Activated T-cell treated with anti-CD3 and anti-CD28 coated beads, Interleukin-2, amount 50 U/mL, for 1 hour (primary cell): ENCODE measurements around the gene DLG2.
"Not testable (repeated sequence)": the region's sequence is repeated elsewhere in the genome, so short reads cannot be mapped to it uniquely, and the experiment has no call there.

Experiments
- DNase-seq: peaks from one replicate; pipeline ENCODE4 v3.0.0-alpha.2; 2020

Gene DLG2

DNA sequence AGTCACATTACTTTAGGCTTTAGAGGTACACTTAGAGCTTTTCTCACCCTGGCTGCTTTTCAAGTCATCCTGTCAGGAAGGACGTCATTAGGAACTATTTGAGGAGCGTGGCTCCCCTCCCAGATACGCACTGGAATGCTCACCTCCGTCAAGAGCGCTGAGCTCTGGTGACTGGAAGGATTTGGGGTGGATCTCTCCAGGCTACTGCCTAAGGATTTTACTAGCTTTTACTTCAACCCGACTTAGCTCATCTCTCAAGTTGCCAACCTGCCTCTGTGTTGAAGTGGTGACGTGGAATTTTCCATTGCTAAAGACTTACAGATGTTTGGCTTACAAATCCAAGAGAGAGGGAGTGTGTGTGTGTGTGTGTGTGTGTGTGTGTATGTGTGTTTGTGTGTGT, 1985.6 kb downstream of the DLG2 start:
- no peak for DNase-seq

DNA sequence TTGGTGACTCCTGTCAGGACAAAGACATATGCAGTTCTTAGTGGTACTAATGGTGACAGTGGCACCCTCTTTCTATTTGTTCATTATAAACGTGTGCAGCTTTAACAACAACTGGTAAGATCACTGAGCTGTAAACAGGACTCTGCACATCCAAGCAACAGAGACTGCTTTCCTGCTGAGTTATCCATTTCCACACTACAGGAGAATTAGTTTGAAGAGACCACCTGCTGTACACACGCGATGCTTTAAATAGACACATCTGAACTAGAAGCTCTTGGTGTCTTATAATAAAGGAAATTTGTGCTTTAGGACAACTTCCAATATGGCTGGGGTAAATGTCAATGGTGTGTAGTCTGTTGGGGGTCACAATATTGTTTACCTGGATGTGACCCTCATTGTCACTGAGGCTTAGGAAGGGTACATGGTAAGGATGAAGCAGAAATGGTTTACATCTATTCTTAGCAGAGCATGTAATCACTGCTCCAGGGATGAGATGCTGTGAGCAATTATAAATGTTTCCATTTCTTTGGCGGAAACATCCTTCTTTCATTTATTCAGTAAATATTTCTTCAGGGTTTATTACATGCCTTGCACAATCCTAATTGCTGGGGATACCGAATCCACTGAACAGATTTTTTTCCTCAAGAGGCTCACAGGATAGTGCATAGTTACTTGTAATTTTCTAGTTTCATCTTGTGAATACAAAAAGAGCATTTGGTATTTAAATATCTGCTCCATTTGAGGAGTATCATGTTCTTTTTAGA, 1987.0 kb downstream of the DLG2 start:
- DNase-seq, result no peak

DNA sequence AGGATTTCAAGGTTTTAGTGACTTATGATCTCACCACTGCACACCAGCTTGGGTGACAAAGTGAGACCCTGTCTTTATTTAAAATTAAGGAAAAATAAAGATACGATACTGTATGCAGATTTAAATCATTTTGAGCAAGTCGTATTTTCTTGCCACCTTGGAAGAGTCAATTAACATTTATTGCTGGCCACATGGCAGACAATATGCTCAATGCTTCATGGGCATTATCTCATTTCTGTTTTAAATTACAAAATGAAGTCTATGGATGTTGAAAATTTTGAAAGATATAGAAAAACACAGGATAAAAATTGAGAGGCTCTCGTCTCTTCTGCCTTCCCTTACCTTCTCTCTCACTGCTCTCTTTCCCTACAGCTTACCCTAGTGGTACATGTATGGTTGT, 1992.0 kb downstream of the DLG2 start:
- DNase-seq, result no peak

DNA sequence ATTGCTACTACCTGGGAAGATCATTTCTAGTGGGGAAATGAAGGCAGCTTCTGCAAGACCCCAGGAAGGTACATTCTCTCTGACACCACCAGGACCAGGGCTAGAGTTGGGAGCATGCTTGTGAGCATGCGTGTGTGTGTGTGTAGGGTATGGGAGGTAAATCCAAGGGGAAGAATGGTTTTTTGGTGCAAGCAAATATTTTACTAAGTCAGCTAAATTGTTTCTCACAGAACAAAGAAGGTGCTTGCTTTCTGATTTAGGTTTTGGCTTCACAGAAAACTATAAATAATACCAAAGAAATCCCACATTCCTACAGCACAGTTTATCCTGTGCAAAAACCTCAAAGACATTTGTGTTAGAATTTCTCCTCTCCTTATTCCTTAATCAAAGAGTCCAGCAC, 1996.9 kb downstream of the DLG2 start:
- DNase-seq, result no peak

DNA sequence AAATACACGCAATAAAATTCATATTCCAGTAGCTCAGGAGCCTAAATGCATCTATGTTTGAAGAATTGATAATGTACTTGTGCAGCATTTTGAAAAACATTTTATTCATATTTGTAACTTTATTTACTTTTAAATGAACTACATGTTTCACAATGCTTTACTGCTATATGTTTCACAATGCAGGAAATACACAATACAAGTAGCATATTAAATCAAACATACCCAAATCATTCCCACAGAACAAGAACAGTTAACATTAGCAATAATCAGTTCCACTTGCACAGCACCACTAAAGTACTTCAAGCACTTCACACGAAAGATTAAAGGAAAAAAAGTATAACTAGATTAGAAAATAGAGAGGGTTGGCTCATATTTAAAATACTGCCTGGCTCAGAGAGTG, 1997.4 kb downstream of the DLG2 start:
- no peak for DNase-seq

DNA sequence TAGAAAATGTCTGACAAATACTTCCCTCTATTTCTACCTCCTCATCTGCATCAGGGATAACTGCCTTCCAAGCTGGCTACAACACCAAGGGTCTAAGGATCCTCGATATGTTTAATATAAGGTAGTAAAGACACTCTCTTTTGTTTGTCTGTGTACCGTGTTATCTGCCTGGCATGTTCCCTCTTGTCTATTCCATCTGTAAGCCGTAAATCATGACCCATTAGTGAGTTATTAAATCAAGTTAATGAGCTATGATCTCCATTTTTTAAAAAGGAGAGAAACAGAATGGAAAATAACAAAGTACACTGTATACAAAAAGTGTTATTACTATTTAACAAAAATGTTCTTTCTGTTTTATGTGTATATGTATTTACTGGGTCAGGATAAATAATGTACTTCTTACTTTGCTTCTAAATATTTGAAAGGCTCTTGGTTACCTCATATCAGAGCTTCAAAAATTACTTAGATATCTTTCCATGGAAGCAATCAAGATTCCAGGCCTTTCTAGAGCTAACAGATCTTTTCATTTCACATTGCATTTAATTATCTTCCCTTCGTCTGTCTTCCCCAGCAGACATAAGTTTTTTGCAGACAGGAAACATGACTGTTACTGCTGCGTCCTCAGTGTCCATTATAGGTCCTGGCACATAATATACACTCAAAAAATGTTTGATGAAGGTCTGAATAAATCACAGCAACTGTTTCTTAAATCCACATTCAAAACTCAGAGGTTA, 1998.4 kb downstream of the DLG2 start:
- no peak for DNase-seq

DNA sequence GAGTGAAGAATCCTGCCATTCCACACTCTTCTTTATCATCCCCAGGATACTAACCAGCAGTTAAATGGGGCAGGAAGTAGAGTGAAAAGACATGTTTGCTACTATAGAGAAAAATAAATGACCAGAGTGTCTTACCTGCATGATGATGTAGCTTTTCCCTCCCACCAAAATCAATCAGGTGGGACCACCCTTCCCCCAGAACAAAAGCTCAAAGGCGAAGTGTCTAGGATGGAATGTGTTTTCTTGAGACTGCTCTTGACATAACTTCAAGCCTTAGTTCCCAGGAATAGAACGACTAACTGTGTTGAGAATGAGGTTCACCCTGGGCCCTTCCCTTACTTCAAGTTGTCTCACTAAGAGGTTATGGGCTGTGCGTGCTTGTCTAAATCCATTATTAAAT, 2001.8 kb downstream of the DLG2 start:
- no peak for DNase-seq

DNA sequence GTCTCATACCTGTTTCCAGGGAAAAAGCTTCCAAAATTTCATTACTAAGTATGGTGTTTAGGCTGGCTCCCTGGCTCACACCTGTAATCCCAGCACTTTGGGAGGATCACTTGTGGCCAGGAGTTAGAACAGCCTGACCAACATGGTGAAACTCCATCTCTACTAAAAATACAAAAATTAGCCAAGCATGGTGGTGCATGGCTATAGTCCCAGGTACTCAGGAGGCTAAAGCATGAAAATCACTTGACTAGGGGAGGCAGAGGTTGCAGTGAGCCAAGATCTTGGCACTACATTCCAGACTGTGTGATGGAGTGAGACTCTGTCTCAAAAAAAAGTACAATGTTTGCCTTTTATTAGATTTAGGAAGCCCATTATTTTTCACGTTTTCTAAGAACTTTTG, 2009.5 kb downstream of the DLG2 start:
- DNase-seq, result no peak

DNA sequence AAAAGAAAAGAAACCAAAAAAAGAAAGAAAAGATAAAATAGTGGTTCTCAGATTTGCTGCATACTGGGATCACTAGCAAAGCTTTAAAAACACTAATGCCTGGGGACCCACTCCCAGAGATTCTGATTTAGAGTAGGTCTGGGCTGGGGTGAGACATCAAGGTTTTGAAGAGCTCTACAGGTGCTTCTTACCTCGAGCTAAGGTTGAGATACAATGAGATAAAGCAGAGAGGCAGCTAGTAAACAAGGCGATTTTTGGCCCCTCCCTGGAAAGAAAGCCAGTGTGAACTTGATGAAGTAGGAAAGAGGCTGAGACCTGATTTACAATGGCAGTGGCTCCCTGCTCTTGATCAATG, 2013.4 kb downstream of the DLG2 start:
- no peak for DNase-seq

DNA sequence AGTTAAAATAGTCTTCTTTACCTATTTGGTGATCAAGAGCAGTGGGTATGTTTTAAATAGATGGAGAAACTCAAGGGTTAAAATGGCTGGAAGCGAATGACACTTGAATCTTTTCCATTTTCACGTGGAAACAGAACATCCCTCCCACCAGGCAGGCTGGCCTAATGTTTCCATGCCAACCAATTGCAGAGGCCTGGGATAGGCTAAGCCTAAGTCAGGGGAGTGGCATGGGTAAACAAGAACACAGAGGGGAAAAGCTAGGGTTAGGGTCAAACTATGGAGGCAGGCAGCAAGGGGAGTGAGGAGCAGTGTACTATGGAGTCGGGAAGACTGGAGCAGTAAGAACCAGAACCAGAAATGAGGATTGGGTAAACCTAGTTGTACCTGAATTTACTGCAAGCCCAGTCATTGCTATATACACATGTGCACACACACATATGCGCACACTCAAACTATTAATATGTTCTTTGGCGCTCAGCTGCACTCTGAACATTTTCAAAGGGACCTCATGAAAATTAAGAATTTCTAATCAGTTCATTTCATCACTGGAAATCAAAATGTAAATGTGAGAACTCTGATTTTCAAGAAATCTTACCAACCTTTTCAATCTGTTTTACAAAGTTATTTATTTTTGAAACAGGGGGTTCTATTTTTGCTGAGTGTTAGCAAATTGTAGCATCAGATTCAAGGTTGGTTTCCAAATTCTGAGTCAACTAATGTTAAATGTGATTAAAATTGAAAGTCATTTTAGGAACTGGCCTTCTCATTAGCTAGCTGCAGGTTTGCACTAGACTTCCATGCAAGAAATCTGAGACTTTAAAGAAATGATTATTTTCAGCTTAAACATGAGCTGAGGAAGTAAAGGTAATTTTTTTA, 2014.0 kb downstream of the DLG2 start:
- no peak for DNase-seq

DNA sequence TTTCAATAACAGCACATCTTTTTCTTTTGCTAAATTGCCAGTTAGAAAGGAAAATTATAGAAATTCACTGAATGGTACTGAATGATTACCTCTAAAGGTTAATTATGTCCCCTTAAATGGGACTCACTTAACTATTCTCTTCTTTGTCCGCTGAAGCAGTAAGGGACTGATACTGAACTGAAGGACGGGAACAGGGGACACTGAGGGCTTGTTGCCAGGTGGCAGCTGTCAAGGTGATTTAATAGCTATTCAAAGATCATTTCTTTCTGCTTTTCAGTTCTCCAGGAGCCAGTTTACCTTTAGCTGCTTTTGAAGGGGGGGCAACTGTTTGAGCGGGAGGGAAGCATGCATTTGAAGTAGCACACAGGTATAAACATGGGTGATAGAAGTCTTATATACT, 2015.5 kb downstream of the DLG2 start:
- DNase-seq, result no peak

DNA sequence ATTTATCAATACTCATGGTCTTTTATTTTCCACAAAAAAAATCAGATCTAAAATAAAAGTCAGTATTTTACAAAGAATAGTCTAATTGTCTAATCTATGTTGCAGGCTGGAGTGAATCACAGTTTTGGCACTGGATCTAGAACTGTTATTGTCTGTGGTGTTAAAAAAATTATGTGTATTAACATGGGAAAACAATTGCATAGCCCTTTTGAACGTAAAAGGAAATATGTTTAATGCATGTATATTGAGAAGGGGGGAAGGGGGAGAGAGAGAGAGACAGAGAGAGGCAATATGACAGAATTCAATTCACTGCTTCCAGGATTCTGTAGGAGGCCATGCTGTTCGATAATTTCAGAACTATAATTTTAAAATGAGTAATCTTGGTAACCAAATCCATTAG, 2016.1 kb downstream of the DLG2 start:
- DNase-seq, result no peak

DNA sequence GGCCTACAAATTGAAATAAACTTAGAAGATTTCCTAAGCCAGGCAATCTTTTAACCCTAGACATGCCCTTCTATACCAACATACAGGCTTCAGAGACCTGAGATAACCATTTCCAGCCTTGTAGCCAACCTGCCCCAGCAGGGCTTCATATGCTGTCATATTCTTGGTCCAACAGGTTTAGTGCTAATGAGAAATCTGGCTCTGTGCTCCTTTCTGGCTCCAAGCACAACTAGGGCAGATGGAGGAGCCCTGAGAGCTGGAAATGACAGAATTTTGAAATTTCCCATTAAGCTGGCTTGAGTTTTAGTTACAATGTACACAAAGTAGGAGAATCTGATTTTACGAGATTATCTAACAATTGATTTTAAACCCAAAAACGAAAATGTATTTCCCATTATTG, 2018.0 kb downstream of the DLG2 start:
- DNase-seq, result no peak

DNA sequence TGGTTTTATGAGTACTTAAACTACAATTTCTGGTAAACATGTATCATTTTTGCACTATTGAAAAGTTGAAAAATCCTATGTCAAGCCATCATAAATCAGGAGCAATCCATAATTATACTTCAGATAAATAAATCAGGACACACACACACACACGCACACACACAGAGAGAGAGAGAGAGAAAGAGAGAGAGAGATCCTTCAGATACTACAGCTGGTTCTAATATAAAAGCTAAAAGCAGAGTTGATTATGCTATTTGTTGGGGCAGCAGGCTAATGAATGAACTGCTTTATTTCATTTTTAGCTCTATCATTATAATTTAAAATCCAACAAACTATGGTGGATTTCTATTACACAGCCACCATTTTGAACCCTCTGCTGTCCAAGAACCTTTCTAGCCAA, 2018.6 kb downstream of the DLG2 start:
- no peak for DNase-seq

DNA sequence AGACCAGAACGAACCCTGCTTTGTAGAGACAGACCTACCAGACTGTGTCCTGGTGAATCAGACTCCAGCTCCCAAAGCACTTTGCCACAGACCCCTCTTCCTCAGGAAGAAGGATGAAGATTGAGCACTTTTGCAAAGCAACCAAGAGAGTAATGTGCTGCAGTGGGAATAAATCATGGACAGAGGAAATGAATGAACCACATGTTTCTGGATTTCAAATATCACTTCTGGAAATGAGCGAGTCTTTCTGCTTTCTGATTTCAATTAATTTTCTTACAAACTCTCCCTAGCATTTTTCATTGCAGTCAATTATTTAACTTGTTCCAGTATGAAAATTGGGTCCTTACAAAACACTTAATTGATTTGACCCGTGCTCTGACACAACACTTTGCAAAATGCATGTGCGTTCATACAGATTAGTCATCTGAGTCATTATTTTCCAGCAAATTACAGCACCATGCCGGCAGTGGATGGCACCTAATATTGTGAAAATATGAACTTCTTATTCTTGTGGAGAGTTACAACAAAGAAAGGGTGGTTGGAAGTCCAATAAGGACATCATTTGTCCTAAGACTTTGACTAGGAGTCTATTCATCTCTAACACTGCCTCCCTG, 2025.1 kb downstream of the DLG2 start:
- DNase-seq, result no peak

DNA sequence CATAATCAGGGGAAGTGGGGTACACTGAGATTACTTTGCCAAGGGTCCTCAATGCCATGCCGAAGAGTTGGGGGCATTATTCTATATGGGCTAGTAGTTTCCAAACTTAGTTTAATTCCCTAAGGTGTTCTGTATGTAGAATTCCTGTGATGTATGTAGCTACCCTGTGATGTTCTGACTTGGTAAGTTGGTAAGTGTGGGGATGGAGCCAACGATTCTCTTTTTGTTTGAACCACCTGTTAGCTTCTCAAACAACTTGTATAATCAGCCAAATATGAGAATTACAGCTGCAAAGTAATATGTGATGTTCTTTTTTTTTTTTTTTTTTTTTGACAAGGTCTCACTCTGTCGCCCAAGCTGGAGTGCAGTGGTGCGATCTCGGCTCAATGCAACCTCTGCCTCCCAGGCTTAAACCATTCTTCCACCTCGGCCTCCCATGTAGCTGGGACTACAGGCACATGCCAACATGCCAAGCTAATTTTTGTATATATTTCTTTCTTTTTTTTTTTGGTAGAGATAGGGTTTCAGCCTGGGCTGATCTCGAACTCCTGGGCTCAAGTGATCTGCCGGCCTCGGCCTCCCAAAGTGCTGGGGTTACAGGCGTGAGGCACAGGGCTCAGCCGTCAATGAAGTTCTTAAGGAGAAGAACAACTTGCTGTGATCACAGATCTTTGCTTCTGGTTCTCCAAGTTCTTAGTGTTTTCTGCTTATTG, 2025.8 kb downstream of the DLG2 start:
- no peak for DNase-seq

DNA sequence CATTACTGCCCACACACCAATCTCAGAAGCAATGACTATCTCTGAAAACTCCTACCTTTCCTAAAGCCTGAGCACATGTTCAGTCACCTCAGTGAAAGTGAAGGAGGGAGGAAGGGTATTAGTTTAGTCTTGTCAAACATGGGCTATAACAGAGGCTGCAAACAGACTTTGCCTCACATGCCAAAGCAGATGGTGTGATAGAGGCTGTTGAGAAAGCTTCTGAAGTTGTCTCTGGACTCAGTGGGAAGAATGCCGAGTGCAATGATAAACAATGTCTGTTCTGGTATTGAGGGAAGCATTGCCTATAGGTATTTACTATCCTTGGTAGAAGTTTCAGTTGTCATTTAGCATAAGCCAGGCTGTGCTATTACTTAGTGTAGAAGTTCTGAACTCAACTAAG, 2026.5 kb downstream of the DLG2 start:
- DNase-seq, result no peak

DNA sequence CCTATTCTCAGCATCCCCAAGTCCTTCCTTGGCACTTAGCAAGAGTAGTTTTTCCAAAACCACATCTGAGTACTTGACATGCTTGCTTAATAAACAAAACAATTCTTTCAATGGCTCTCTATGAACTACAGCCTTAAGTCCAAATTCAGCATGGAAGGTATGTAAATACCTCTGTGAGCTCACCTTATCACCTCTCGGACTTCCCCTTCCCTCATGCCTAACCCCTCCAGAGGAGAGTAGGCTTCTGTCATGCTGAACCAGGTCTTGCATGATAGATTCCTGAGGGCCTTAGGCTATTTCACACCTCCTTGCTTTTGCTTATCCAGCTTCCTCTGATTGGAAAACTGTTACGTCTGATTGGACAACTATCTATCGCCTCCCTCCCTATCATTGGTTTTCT, 2028.1 kb downstream of the DLG2 start:
- no peak for DNase-seq

DNA sequence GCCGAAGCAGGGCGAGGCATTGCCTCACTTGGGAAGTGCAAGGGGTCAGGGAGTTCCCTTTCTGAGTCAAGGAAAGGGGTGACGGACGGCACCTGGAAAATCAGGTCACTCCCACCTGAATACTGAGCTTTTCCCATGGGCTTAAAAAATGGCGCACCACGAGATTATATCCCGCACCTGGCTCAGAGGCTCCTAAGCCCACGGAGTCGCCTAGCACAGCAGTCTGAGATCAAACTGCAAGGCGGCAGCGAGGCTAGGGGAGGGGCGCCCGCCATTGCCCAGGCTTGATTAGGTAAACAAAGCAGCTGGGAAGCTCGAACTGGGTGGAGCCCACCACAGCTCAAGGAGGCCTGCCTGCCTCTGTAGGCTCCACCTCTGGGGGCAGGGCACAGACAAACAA, 2039.3 kb downstream of the DLG2 start:
- not testable (repeated sequence) for DNase-seq

DNA sequence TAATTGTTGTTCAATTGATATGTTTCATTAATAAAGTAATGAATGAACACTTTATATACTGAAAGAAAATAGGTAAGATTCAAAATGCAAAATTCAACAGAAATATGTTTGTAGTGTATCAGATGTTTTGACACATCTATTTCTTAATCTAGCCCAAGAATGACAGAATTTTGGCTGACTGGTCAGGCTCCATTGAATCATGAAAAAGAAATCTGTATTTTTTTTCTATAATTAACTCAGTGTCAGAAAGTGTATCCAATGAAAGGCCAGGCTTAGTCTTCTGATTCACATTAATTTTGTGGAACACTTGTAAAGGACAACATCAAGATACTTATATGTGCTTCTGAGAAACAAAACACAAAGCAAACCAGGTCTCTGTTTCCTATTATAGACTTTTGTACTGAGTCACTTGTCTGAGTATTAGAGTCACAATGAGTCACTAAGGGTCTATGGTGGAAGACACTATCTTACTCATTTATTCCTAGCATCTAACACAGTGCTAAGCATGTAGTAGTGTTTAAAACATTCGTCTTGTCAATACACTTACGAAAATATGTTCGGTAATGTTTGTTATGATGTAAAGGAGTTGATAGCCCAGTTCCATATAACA, 2043.3 kb downstream of the DLG2 start:
- no peak for DNase-seq

DNA sequence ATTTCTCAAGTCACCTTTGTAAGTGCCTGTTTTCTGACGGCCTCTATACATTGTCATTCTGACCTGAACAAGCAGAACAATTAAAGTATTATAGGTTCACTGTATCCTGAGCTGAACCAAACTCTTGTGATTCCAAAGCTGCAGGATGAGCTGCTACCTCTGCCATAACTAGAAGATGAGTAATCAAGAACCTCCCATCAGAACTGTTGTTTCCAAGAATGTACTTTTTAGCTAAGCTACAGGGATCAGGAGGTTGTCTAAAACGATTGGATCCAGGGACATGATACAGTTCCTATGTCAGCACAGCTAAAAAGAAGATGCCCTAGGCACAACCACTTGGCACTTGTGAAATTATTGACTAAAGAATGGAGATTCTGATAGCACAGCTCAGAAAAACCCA, 2052.6 kb downstream of the DLG2 start:
- no peak for DNase-seq
